Osteocyte (in vitro differentiated cells): Measurements from ENCODE around the gene SLC9B1. TPM values are rescaled to one million over a fixed set of nuclear protein-coding genes. Genes with fewer than 3 reads are reported as not detected.
"Not testable (repeated sequence)": the region's sequence is repeated elsewhere in the genome, so short reads cannot be mapped to it uniquely, and the experiment has no call there.

ENCODE experiments used
- DNase-seq: peaks from one replicate; pipeline ENCODE4 v3.0.0; 2021; ENCODE audit warnings: mixed read lengths; ENCODE audit not compliant: unreplicated experiment; ENCODE audit errors: extremely low spot score
- H3K27ac Mint-ChIP-seq: one replicate; pipeline ENCODE4 v1.8.0; 2021; ENCODE audit warnings: mild to moderate bottlenecking, mixed read lengths; ENCODE audit not compliant: unreplicated experiment
- H3K27me3 Mint-ChIP-seq: one replicate; pipeline ENCODE4 v1.8.0; 2021; ENCODE audit warnings: mixed read lengths; ENCODE audit not compliant: unreplicated experiment
- H3K36me3 Mint-ChIP-seq: one replicate; pipeline ENCODE4 v1.8.0; 2021; ENCODE audit warnings: mixed read lengths; ENCODE audit not compliant: unreplicated experiment
- H3K4me1 Mint-ChIP-seq: one replicate; pipeline ENCODE4 v1.8.0; 2021; ENCODE audit warnings: mixed read lengths; ENCODE audit not compliant: unreplicated experiment
- H3K4me3 Mint-ChIP-seq: one replicate; pipeline ENCODE4 v1.8.0; 2021; ENCODE audit warnings: mild to moderate bottlenecking, moderate library complexity, mixed read lengths; ENCODE audit not compliant: unreplicated experiment
- H3K9me3 Mint-ChIP-seq: one replicate; pipeline ENCODE4 v1.8.0; 2021; ENCODE audit warnings: mixed read lengths; ENCODE audit not compliant: unreplicated experiment
- total RNA-seq: library from RNA; stranded (reverse); gene quantifications from 2 replicates; pipeline ENCODE4 v1.2.1, GENCODE V29; 2021
- TF ChIP-seq, protein P1 (sequence below): fragments of 200-600 bp; sonication (generic); IDR thresholded peaks from 2 replicates; pipeline ENCODE4 v1.5.0; 2021; ENCODE audit warnings: antibody characterized with exemption, mild to moderate bottlenecking, moderate library complexity

SLC9B1 gene
- total RNA-seq, 1 donor from 2014 or later: 1.8 TPM

DNA sequence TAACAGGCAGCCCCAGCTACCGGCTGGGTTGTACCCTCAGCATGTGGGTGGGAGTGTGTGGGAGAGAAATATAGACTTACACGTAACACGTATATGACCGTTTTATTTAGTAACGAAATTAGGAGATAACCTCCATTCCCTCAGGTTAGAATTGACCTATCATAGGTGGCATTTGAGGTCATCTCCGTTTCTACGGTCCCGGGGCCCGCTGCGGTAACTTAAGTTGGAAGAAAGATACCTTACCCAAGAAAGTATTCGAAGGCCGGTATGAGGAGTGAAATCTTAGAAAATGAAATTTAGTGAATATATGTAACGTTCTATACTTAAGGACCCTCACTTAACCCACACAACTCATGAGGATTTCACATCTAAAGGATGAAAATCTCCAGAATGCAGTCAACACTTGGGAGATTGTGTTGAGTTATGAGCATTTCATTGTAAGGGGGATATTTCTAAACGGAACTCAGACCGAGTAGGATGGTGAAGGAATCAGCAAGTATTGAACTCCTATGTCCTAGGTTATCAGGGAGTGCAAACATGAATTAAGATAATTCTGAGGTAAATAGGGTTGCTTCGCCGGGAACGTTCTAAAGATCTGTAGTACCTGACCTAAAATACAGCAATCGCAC, 149.8 kb downstream of the SLC9B1 start:
- peak overlapping the region; percentile 98 for H3K27ac Mint-ChIP-seq
- TF ChIP-seq, protein P1, sequence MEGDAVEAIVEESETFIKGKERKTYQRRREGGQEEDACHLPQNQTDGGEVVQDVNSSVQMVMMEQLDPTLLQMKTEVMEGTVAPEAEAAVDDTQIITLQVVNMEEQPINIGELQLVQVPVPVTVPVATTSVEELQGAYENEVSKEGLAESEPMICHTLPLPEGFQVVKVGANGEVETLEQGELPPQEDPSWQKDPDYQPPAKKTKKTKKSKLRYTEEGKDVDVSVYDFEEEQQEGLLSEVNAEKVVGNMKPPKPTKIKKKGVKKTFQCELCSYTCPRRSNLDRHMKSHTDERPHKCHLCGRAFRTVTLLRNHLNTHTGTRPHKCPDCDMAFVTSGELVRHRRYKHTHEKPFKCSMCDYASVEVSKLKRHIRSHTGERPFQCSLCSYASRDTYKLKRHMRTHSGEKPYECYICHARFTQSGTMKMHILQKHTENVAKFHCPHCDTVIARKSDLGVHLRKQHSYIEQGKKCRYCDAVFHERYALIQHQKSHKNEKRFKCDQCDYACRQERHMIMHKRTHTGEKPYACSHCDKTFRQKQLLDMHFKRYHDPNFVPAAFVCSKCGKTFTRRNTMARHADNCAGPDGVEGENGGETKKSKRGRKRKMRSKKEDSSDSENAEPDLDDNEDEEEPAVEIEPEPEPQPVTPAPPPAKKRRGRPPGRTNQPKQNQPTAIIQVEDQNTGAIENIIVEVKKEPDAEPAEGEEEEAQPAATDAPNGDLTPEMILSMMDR: no peak

DNA sequence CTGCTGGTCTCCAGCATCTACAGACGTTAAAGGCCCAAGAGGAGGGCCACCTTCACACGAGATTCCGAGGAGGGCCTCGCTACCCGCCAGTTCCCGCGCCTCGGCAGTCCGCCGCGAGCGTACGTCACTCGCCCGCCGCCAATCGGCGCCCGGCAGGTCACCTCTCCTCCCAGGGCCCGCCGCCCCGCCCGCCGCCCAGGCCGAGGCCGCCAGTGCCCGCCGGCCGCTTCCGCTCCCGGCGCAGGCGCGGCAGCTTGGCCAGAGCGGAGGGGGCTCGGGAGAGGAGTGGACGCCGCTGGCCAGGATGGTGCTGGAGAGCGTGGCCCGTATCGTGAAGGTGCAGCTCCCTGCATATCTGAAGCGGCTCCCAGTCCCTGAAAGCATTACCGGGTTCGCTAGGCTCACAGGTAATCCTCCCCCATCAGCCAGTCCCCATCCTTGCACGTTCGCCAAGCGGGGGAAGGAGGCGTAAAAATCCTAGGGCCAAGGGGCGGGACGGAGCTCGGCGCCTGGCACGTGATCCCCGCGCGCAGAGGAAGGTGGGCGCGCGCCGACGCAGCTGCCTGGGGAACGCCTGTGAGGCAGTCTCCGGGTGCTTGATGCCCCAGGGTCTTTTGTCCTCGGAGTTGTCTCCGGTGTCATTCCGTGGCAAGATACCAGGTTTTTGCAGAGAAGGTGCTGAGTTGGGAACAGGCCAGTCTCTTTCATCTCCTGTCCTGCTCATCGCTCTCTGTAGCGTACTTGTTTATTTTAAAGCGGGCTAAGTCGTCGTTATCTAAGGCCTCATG, 150.5 kb downstream of the SLC9B1 start, which contains the start of gene CISD2:
Gene CISD2, plus strand, starts transcription at position 212 of the 788 bp plus-strand sequence. Its CDS starts 93 bp downstream, at position 305.
- peak within 1 kb of the TSS; percentile 98 for H3K27ac Mint-ChIP-seq
- peaks cover 37% of the 10 kb centered on the region for H3K4me1 Mint-ChIP-seq
- peaks cover 6% of the 10 kb centered on the region for H3K36me3 Mint-ChIP-seq
- H3K9me3 Mint-ChIP-seq: no peaks in the 10 kb centered on the region
- peak within 1 kb of the TSS; percentile 95 for H3K4me3 Mint-ChIP-seq
- H3K27me3 Mint-ChIP-seq: no peaks in the 10 kb centered on the region
- DNase-seq: peak; percentile 97
- TF ChIP-seq, protein P1: no peak

More for the DNA sequence above, 149.8 kb downstream of the SLC9B1 start:
- H3K4me1 Mint-ChIP-seq: peaks cover 37% of the 10 kb centered on the region
- no peaks in the 10 kb centered on the region for H3K27me3 Mint-ChIP-seq
- peak overlapping the region; percentile 95 for H3K4me3 Mint-ChIP-seq
- H3K36me3 Mint-ChIP-seq: peaks cover 10% of the 10 kb centered on the region
- H3K9me3 Mint-ChIP-seq: no peaks in the 10 kb centered on the region
- no peak for DNase-seq

DNA sequence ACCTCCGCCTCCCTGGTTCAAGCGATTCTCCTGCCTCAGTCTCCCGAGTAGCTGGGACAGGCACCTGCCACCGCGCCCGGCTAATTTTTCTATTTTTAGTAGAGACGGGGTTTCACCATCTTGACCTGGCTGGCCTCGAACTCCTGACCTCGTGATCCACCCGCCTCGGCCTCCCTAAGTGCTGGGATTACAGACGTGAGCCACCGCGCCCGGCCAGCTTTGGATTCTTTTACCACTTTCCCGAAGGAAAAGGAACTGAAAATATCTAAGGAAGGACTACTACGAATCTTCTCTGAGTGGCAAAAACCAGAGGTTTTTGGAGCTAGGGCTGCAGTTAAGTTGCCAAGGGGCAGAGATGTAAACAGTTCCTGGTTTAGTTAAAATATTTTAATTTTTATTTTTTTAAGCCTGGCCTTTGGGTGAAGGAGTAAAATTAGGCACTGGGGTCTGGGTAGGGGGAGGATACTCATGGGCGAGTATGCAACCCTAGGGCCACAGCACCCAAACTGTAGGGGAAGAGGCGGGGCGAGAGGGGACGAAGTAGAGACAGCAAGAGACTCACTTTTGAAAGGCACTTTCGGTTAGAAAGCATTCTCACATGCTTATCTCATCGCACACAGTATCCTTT, 151.2 kb downstream of the SLC9B1 start:
- no peaks in the 10 kb centered on the region for H3K9me3 Mint-ChIP-seq
- TF ChIP-seq, protein P1: no peak
- H3K27me3 Mint-ChIP-seq: no peaks in the 10 kb centered on the region
- peaks cover 4% of the 10 kb centered on the region for H3K36me3 Mint-ChIP-seq
- peak overlapping the region; percentile 95 for H3K4me3 Mint-ChIP-seq
- peaks cover 37% of the 10 kb centered on the region for H3K4me1 Mint-ChIP-seq
- H3K27ac Mint-ChIP-seq: peak overlapping the region; percentile 97
- no peak for DNase-seq

DNA sequence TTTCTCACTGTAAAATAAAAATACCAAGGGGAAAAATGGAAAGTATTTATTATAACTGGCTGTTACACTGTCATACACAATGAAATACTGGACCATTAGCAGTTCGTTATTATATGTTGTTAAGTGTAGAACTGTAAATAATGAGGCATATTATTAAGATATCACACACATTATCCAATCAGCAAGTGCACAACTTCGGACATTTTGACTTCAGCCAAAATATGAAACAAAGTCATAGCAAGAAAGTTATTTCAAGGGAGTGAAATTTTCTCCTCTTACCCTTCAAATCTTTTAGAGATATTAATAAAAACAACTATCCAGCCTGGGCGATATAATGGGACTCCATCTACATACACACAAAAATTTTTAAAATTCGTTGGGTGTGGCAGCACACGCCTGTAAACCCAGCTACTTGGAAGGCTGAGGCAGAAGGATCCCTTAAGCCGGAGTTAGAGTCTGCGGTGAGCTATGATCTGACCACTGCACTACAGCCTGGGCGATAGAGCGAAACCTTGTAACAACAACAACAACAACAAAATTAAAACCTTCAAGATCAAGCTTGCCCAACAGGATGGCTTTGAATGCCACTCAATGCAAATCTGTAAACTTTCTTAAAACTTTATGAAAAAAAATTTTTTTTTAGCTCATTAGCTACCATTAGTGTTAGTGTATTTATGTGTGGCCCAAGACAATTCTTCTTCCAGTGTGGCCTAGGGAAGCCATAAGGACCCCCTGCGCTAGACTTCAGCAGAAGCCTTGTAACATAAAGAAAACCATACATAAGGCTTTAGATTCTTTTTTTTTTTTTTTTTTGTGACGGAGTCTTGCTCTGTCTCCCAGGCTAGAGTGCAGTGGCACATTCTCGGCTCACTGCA, 152.0 kb downstream of the SLC9B1 start:
- peak overlapping the region; percentile 95 for H3K4me3 Mint-ChIP-seq
- DNase-seq: no peak
- TF ChIP-seq, protein P1: no peak
- peaks cover 37% of the 10 kb centered on the region for H3K4me1 Mint-ChIP-seq
- peak overlapping the region; percentile 97 for H3K27ac Mint-ChIP-seq
- no peaks in the 10 kb centered on the region for H3K9me3 Mint-ChIP-seq
- no peaks in the 10 kb centered on the region for H3K36me3 Mint-ChIP-seq
- H3K27me3 Mint-ChIP-seq: no peaks in the 10 kb centered on the region

DNA sequence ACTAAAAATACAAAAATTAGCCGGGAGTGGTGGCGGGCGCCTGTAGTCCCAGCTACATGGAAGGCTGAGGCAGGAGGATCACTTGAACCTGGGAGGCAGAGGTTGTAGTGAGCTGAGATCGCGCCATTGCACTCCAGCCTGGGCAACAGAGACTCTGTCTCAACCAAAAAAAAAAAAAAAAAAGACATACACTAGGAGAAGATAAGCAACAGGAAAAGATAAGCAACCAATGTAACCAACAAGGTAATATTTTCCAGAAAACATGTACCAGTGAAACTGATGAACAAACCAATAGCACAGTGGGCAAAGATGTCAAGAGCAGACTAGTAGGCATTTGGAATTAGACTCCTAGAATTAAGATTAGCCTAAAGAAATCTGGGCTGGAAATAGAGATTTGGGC, 154.2 kb downstream of the SLC9B1 start:
- H3K9me3 Mint-ChIP-seq, DNase-seq, H3K36me3 Mint-ChIP-seq, H3K27ac Mint-ChIP-seq, H3K4me3 Mint-ChIP-seq, H3K27me3 Mint-ChIP-seq: not testable (repeated sequence)
- H3K4me1 Mint-ChIP-seq: peaks cover 22% of the 10 kb centered on the region
